NB4 (cell line): ENCODE data around the gene IREB2.

Experiments used
- CTCF ChIP-seq: IDR thresholded peaks from one replicate; pipeline ENCODE4 v1.5.1; 2012; ENCODE audit warnings: low read depth, low read length
- POLR2A ChIP-seq: IDR thresholded peaks from 2 replicates; pipeline ENCODE4 v1.6.1; 2011; ENCODE audit warnings: mild to moderate bottlenecking; ENCODE audit not compliant: insufficient read length; ENCODE audit errors: extremely low read depth

GRCh38 chr15:78446551-78446950 is 8.5 kb downstream of the IREB2 start:
- TF ChIP-seq CTCF (no peak), POLR2A (no peak)
